ENCODE measurements around the gene CP. TPM values are rescaled to one million over a fixed set of nuclear protein-coding genes. Genes with fewer than 3 reads are reported as not detected.

Gene CP
- polyA plus RNA-seq, 3 donors = 0.04 TPM; not detected in 2

DNA sequence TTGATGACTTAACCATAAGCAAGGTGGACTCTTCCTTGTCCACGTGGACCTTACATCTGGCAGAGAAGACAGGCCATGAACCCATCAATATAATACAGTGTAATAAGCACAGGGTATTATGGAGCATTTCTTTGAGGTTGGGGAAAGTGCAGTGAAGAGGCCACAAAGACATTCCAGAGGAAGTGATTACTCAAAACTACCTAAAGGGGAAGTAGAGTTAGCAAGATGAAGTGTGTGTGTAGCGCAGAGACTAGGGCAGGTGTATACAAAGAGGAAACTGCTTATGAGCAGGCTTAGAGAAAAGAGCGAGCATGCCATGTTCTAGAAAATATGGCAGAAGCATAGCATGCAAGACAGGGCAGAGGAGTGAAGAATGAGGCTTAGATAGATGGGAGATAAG, 17.9 kb downstream of the CP start:
- H3K9me3 Mint-ChIP-seq = no peaks in the 10 kb centered on the region
- H2AFZ ChIP-seq (ENCODE audit: insufficient read depth, low read depth, low read length, poor library complexity, severe bottlenecking) = no peak overlapping the region
- peak overlapping the region in 1 of 2 donors; percentile 56 for H3K4me3 Mint-ChIP-seq
- no peaks in the 10 kb centered on the region for H3K27me3 ChIP-seq (ENCODE audit: control insufficient read depth in 2 of 2, insufficient read depth in 2 of 2, low read length in 2 of 2)
- H3K79me2 ChIP-seq (ENCODE audit: insufficient read depth, low read length) = no peaks in the 10 kb centered on the region
- H3K9me3 ChIP-seq (replicated peaks in 1 of 2; ENCODE audit: control insufficient read depth in 1 of 2, insufficient read depth in 1 of 2, low read length in 2 of 2) = no peaks in the 10 kb centered on the region
- H3K27ac ChIP-seq (ENCODE audit: low read depth in 1 of 2, low read length in 2 of 2) = no peak overlapping the region
- H3K27me3 Mint-ChIP-seq (ENCODE audit: low read depth in 3 of 3) = peaks cover 0 to 2% (median 1%) of the 10 kb centered on the region in 3 donors
- H4K20me1 ChIP-seq (ENCODE audit: insufficient read depth, low read length) = no peaks in the 10 kb centered on the region
- H3K36me3 Mint-ChIP-seq = no peaks in the 10 kb centered on the region
- peaks cover 10 to 11% of the 10 kb centered on the region in 2 donors for H3K4me1 ChIP-seq (ENCODE audit: control insufficient read depth in 1 of 2, insufficient read depth in 2 of 2, low read length in 2 of 2)
- intact Hi-C loops (cut with micrococcal nuclease) = no loop called here
- H3K27ac Mint-ChIP-seq = peak overlapping the region in 1 of 7 donors; percentile 18
- peaks cover 8% of the 10 kb centered on the region for H3K4me1 Mint-ChIP-seq
- TF ChIP-seq, protein P1, sequence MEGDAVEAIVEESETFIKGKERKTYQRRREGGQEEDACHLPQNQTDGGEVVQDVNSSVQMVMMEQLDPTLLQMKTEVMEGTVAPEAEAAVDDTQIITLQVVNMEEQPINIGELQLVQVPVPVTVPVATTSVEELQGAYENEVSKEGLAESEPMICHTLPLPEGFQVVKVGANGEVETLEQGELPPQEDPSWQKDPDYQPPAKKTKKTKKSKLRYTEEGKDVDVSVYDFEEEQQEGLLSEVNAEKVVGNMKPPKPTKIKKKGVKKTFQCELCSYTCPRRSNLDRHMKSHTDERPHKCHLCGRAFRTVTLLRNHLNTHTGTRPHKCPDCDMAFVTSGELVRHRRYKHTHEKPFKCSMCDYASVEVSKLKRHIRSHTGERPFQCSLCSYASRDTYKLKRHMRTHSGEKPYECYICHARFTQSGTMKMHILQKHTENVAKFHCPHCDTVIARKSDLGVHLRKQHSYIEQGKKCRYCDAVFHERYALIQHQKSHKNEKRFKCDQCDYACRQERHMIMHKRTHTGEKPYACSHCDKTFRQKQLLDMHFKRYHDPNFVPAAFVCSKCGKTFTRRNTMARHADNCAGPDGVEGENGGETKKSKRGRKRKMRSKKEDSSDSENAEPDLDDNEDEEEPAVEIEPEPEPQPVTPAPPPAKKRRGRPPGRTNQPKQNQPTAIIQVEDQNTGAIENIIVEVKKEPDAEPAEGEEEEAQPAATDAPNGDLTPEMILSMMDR (IDR thresholded peaks at IDR 0.05) = no peak
- peak; percentile 47 to 72 (median 51) for DNase-seq
- H3K4me2 ChIP-seq (replicated peaks; ENCODE audit: extremely low read depth, low read length, poor library complexity, severe bottlenecking) = no peak overlapping the region
- no peak overlapping the region for H3K9ac ChIP-seq (ENCODE audit: insufficient read depth, low read length, poor library complexity, severe bottlenecking)
- no peaks in the 10 kb centered on the region for H3K36me3 ChIP-seq (replicated peaks in 1 of 2; ENCODE audit: control insufficient read depth in 1 of 2, insufficient read depth in 2 of 2, low read length in 2 of 2)
- 0% methylated on average over 2 of the region's 3 CpGs for WGBS (ENCODE audit: insufficient coverage)
- no peak overlapping the region for H3K4me3 ChIP-seq (replicated peaks in 1 of 3; ENCODE audit: low read depth in 2 of 3, low read length in 3 of 3)

DNA sequence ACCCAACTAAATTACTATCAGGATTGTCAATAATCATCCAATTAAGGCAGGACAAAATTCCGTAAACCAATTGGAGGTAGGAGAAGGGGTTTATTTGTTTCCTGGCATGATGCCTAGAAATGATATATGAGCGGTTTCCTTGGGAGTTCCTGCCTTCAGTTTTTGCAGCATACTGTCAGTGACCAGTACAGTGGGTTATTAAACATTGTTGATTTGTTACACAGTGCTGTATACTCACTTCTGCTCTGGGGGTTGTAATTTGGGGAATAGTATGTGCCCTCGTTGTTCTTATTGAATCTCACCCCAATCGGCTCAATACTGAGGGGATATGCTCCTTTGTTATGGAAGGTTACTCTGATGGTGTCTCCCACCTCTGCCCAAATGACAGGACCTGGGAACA, 22.2 kb downstream of the CP start:
- H3K4me3 ChIP-seq (replicated peaks in 1 of 3; ENCODE audit: low read depth in 2 of 3, low read length in 3 of 3) = no peak overlapping the region
- Mint-ChIP-seq H3K9me3 (no peaks in the 10 kb centered on the region), H3K27me3 (ENCODE audit: low read depth in 3 of 3) (peaks cover 1 to 6% (median 5%) of the 10 kb centered on the region in 3 donors), H3K27ac (peak overlapping the region in 1 of 7 donors; percentile 35), H3K4me1 (peaks cover 17% of the 10 kb centered on the region), H3K36me3 (no peaks in the 10 kb centered on the region), H3K4me3 (no peak overlapping the region)
- no peaks in the 10 kb centered on the region for H3K9me3 ChIP-seq (replicated peaks in 1 of 2; ENCODE audit: control insufficient read depth in 1 of 2, insufficient read depth in 1 of 2, low read length in 2 of 2)
- no CpG with 5 or more reads among the region's 4 CpGs for WGBS (ENCODE audit: insufficient coverage)
- H3K79me2 ChIP-seq (ENCODE audit: insufficient read depth, low read length) = no peaks in the 10 kb centered on the region
- TF ChIP-seq, protein P1 (IDR thresholded peaks at IDR 0.05) = no peak
- no peak overlapping the region for H3K4me2 ChIP-seq (replicated peaks; ENCODE audit: extremely low read depth, low read length, poor library complexity, severe bottlenecking)
- no peaks in the 10 kb centered on the region for H4K20me1 ChIP-seq (ENCODE audit: insufficient read depth, low read length)
- H3K27ac ChIP-seq (ENCODE audit: low read depth in 1 of 2, low read length in 2 of 2) = no peak overlapping the region
- no peak overlapping the region for H3K9ac ChIP-seq (ENCODE audit: insufficient read depth, low read length, poor library complexity, severe bottlenecking)
- DNase-seq = no peak
- no peaks in the 10 kb centered on the region for H3K27me3 ChIP-seq (ENCODE audit: control insufficient read depth in 2 of 2, insufficient read depth in 2 of 2, low read length in 2 of 2)
- no peak overlapping the region for H2AFZ ChIP-seq (ENCODE audit: insufficient read depth, low read depth, low read length, poor library complexity, severe bottlenecking)
- H3K36me3 ChIP-seq (replicated peaks in 1 of 2; ENCODE audit: control insufficient read depth in 1 of 2, insufficient read depth in 2 of 2, low read length in 2 of 2) = no peaks in the 10 kb centered on the region
- H3K4me1 ChIP-seq (ENCODE audit: control insufficient read depth in 1 of 2, insufficient read depth in 2 of 2, low read length in 2 of 2) = peaks cover 10 to 11% of the 10 kb centered on the region in 2 donors
- intact Hi-C loops (cut with micrococcal nuclease) = no loop called here

Data from CD14-positive monocyte (primary cell).